HCT116 (cell line): Measurements from ENCODE around the gene MUC6.

Experiments used
- EZH2 ChIP-seq: fragments of 200-600 bp; sonication (generic); IDR thresholded peaks from 2 replicates; pipeline ENCODE4 v1.6.1; 2017; ENCODE audit warnings: antibody characterized with exemption, mixed run types
- EZH2phosphoT487 ChIP-seq: fragments of 200-600 bp; IDR thresholded peaks from 2 replicates; pipeline ENCODE4 v1.6.1; 2018; ENCODE audit warnings: antibody characterized with exemption, borderline replicate concordance
- POLR2A ChIP-seq: IDR thresholded peaks from 2 replicates; pipeline ENCODE4 v1.7.0; 2011; ENCODE audit warnings: borderline replicate concordance; ENCODE audit not compliant: insufficient read depth, insufficient read length; ENCODE audit errors: extremely low read depth
- POLR2AphosphoS5 ChIP-seq: IDR thresholded peaks from 2 replicates; pipeline ENCODE4 v1.6.1; 2011; ENCODE audit warnings: mild to moderate bottlenecking, low read depth, low read length, moderate library complexity
- RAD21 ChIP-seq: IDR thresholded peaks from 2 replicates; pipeline ENCODE4 v1.6.1; 2012; ENCODE audit warnings: low read depth, mild to moderate bottlenecking
- SRF ChIP-seq: IDR thresholded peaks from 2 replicates; pipeline ENCODE4 v1.6.1; 2012; ENCODE audit warnings: low read depth
- YY1 ChIP-seq: IDR thresholded peaks from 2 replicates; pipeline ENCODE4 v1.6.1; 2011; ENCODE audit warnings: low read length, low read depth, moderate library complexity, mild to moderate bottlenecking; ENCODE audit not compliant: insufficient replicate concordance; ENCODE audit errors: extremely low read depth
- TF ChIP-seq, protein P1 (sequence below), 3 experiments: fragments of 200-600 bp in 1 of 3; sonication (generic) in 1 of 3; IDR thresholded peaks in 2 of 3; conservative IDR thresholded peaks in 1 of 3; 2 replicates each; pipeline ENCODE4 v1.5.1; 2012 to 2017; ENCODE audit warnings: low read depth in 2 of 3, low read length in 2 of 3, antibody characterized with exemption in 1 of 3, borderline replicate concordance in 1 of 3, control low read depth in 1 of 3, mild to moderate bottlenecking in 1 of 3, mixed read lengths in 1 of 3, mixed run types in 1 of 3, moderate library complexity in 1 of 3; ENCODE audit not compliant: insufficient read depth in 1 of 3
- TF ChIP-seq, protein P2 (sequence below): IDR thresholded peaks from 2 replicates; pipeline ENCODE4 v1.6.1; 2012

DNA sequence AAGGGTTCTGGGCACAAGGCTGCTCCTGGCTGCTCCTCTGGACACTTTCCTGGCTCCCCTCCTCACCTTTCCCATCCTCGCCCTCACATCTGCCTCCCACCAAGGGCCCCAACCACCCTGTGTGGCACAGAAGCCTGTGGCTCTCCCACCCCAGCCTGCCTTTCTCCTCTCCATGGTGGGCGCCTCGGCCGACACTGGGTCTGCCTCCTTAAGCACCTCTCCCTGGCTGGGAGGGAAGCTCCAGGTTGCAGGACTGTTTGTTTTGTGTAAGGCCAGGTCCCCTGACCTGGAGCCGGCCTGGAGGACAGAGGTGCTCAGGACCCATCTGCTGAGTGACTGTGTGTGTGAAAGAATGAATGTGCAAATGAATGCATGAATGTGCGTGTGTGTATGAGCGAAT lies 14.1 kb downstream of the MUC6 start:
- no peak for TF ChIP-seq POLR2A
- TF ChIP-seq YY1: no peak
- TF ChIP-seq, protein P1, sequence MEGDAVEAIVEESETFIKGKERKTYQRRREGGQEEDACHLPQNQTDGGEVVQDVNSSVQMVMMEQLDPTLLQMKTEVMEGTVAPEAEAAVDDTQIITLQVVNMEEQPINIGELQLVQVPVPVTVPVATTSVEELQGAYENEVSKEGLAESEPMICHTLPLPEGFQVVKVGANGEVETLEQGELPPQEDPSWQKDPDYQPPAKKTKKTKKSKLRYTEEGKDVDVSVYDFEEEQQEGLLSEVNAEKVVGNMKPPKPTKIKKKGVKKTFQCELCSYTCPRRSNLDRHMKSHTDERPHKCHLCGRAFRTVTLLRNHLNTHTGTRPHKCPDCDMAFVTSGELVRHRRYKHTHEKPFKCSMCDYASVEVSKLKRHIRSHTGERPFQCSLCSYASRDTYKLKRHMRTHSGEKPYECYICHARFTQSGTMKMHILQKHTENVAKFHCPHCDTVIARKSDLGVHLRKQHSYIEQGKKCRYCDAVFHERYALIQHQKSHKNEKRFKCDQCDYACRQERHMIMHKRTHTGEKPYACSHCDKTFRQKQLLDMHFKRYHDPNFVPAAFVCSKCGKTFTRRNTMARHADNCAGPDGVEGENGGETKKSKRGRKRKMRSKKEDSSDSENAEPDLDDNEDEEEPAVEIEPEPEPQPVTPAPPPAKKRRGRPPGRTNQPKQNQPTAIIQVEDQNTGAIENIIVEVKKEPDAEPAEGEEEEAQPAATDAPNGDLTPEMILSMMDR (IDR thresholded peaks at IDR 0.05 in 2 of 3, conservative IDR thresholded peaks at IDR 0.05 in 1 of 3; ENCODE audit: borderline replicate concordance in 1 of 3, insufficient read depth in 1 of 3, low read depth in 2 of 3, low read length in 2 of 3): no peak
- TF ChIP-seq, protein P2, sequence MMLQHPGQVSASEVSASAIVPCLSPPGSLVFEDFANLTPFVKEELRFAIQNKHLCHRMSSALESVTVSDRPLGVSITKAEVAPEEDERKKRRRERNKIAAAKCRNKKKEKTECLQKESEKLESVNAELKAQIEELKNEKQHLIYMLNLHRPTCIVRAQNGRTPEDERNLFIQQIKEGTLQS: no peak
- no peak for TF ChIP-seq EZH2phosphoT487
- no peak for TF ChIP-seq POLR2AphosphoS5
- TF ChIP-seq SRF: no peak
- TF ChIP-seq RAD21: no peak
- TF ChIP-seq EZH2: no peak
